B cell (primary cell): ENCODE measurements around the gene JARID2. TPM values are rescaled to one million over a fixed set of nuclear protein-coding genes. Genes with fewer than 3 reads are reported as not detected.
A peak's percentile ranks its signal among the peaks of the same experiment; 100 is the strongest.

Source experiments
- ATAC-seq: fragments of 200-7000 bp; cut with Tn5 transposase; one replicate; pipeline ENCODE4 v1.10.0; 2021; ENCODE audit warnings: low read depth, mild to moderate bottlenecking, moderate number of reproducible peaks, moderate library complexity
- CTCF ChIA-PET: fragments of 350-600 bp; sonication (Branson Sonifier 250); formaldehyde crosslinking; loops from one replicate; lab custom pipeline; 2021; ENCODE audit warnings: antibody characterized with exemption, inconsistent platforms; lab: Charles Lee
- POLR2A ChIA-PET: fragments of 350-600 bp; sonication (Branson Sonifier 250); formaldehyde crosslinking; loops from one replicate; lab custom pipeline; 2021; ENCODE audit warnings: antibody characterized with exemption; lab: Charles Lee
- DNase-seq: peaks from one replicate; pipeline ENCODE4 v3.0.0; 2013
- H2AFZ ChIP-seq: 2 replicates; pipeline ENCODE4 v1.6.1; 2012; ENCODE audit warnings: mild to moderate bottlenecking, low read depth, low read length; ENCODE audit not compliant: insufficient read depth, poor library complexity, severe bottlenecking
- H3K27ac ChIP-seq, 2 donors: 1 replicate in 1 of 2; 2 replicates in 1 of 2; pipeline ENCODE4 v1.5.1; 2012 to 2013; ENCODE audit warnings: low read length in 2 of 2, mild to moderate bottlenecking in 2 of 2, moderate library complexity in 1 of 2
- H3K27me3 ChIP-seq, 4 experiments: fragments of 200-600 bp in 1 of 4; sonication (generic) in 1 of 4; replicated peaks in 1 of 4; 1 replicate in 2 of 4; 2 replicates in 2 of 4; pipeline versions ENCODE4 v1.6.1 to v1.7.0; 2013 to 2016; ENCODE audit warnings: low read length in 3 of 4, mild to moderate bottlenecking in 2 of 4, mixed read lengths in 1 of 4, moderate library complexity in 1 of 4; ENCODE audit not compliant: insufficient read depth in 4 of 4, control insufficient read depth in 3 of 4; ENCODE audit errors: control extremely low read depth in 1 of 4
- H3K36me3 ChIP-seq, 2 experiments: replicated peaks in 1 of 2; 1 replicate in 1 of 2; 2 replicates in 1 of 2; pipeline versions ENCODE4 v1.6.1 to v1.7.1; 2013; ENCODE audit warnings: low read length in 1 of 2; ENCODE audit not compliant: insufficient read depth in 2 of 2, control insufficient read depth in 1 of 2; ENCODE audit errors: control extremely low read depth in 1 of 2, extremely low read depth in 1 of 2
- H3K4me1 ChIP-seq, 2 donors: fragments of 200-600 bp in 1 of 2; sonication (generic) in 1 of 2; 1 replicate in 1 of 2; 2 replicates in 1 of 2; pipeline versions ENCODE4 v1.5.1 to v1.6.1; 2013 to 2017; ENCODE audit warnings: low read length in 2 of 2; ENCODE audit not compliant: control insufficient read depth in 2 of 2, insufficient read depth in 2 of 2
- H3K4me2 ChIP-seq: replicated peaks from 2 replicates; pipeline ENCODE3; 2012; ENCODE audit warnings: mild to moderate bottlenecking, low read depth, low read length; ENCODE audit not compliant: poor library complexity, severe bottlenecking
- H3K4me3 ChIP-seq, 5 experiments: fragments of 200-600 bp in 1 of 5; sonication (generic) in 1 of 5; 1 replicate in 3 of 5; 2 replicates in 2 of 5; pipeline versions ENCODE4 v1.5.1 to v1.7.0; 2011 to 2016; ENCODE audit warnings: low read length in 4 of 5, mild to moderate bottlenecking in 4 of 5, low read depth in 2 of 5, control low read depth in 1 of 5, moderate library complexity in 1 of 5; ENCODE audit not compliant: insufficient read depth in 1 of 5; ENCODE audit errors: control extremely low read depth in 1 of 5, extremely low read depth in 1 of 5
- H3K79me2 ChIP-seq: fragments of 200-600 bp; sonication (generic); one replicate; pipeline ENCODE4 v1.6.0; 2016; ENCODE audit warnings: low read length; ENCODE audit not compliant: control insufficient read depth, insufficient read depth
- H3K9ac ChIP-seq: fragments of 200-600 bp; sonication (generic); 2 replicates; pipeline ENCODE4 v1.6.1; 2017; ENCODE audit warnings: mild to moderate bottlenecking, low read length, moderate library complexity
- H3K9me3 ChIP-seq, 3 donors: one replicate each; pipeline versions ENCODE4 v1.6.1 to v1.7.1; 2013; ENCODE audit warnings: low read length in 2 of 3; ENCODE audit not compliant: control insufficient read depth in 2 of 3, insufficient read depth in 1 of 3; ENCODE audit errors: control extremely low read depth in 1 of 3
- H4K20me1 ChIP-seq: 2 replicates; pipeline ENCODE4 v1.6.0; 2012; ENCODE audit warnings: mild to moderate bottlenecking, low read length; ENCODE audit not compliant: insufficient read depth, control insufficient read depth, poor library complexity, severe bottlenecking
- H3K27ac Mint-ChIP-seq: one replicate; pipeline ENCODE4 v1.8.0; 2021; ENCODE audit warnings: mixed read lengths
- H3K27me3 Mint-ChIP-seq: one replicate; pipeline ENCODE4 v1.8.0; 2021; ENCODE audit warnings: mixed read lengths
- H3K4me1 Mint-ChIP-seq: one replicate; pipeline ENCODE4 v1.8.0; 2021; ENCODE audit warnings: mixed read lengths
- H3K4me3 Mint-ChIP-seq: one replicate; pipeline ENCODE4 v1.8.0; 2021; ENCODE audit warnings: mixed read lengths
- H3K9me3 Mint-ChIP-seq: one replicate; pipeline ENCODE4 v1.8.0; 2022; ENCODE audit warnings: mixed read lengths; ENCODE audit not compliant: insufficient read depth
- EZH2 ChIP-seq: IDR thresholded peaks from 2 replicates; pipeline ENCODE4 v1.6.1; 2012; ENCODE audit warnings: borderline replicate concordance, low read depth, mild to moderate bottlenecking, moderate library complexity, low read length; ENCODE audit not compliant: insufficient read depth, poor library complexity, severe bottlenecking
- WGBS: methylation state at CpG from one replicate; pipeline ENCODE4 v1.1.5; 2013; ENCODE audit warnings: missing lambda C conversion rate; ENCODE audit not compliant: insufficient coverage; 5-methylcytosine and 5-hydroxymethylcytosine counted together
- intact Hi-C: fragments of 100-400 bp; cut with micrococcal nuclease; formaldehyde crosslinking; loops from one replicate; pipeline ENCODE4 v1.10.0; 2022
- polyA plus RNA-seq: library from polyadenylated mRNA; depleted of rRNA; stranded (reverse); fragments of >200 nt; gene quantifications from 2 replicates; pipeline ENCODE4 v1.2.3, GENCODE V29; 2012
- total RNA-seq, 2 donors: library from RNA; stranded (reverse); fragments of 120-200 nt in 1 of 2; gene quantifications; 1 replicate in 1 of 2; 2 replicates in 1 of 2; pipeline versions ENCODE4 v1.2.3 to v1.2.4, GENCODE V29; 2013 to 2022
- TF ChIP-seq, protein P1 (sequence below): fragments of 200-600 bp; IDR thresholded peaks from one replicate; pipeline ENCODE4 v1.8.0; 2022; ENCODE audit warnings: antibody characterized with exemption, mild to moderate bottlenecking

Gene JARID2
- total and polyA plus RNA-seq, 2 donors (not counting 1 experiment from before 2014, with no cell fraction given) = 11.0 to 58.1 TPM

DNA sequence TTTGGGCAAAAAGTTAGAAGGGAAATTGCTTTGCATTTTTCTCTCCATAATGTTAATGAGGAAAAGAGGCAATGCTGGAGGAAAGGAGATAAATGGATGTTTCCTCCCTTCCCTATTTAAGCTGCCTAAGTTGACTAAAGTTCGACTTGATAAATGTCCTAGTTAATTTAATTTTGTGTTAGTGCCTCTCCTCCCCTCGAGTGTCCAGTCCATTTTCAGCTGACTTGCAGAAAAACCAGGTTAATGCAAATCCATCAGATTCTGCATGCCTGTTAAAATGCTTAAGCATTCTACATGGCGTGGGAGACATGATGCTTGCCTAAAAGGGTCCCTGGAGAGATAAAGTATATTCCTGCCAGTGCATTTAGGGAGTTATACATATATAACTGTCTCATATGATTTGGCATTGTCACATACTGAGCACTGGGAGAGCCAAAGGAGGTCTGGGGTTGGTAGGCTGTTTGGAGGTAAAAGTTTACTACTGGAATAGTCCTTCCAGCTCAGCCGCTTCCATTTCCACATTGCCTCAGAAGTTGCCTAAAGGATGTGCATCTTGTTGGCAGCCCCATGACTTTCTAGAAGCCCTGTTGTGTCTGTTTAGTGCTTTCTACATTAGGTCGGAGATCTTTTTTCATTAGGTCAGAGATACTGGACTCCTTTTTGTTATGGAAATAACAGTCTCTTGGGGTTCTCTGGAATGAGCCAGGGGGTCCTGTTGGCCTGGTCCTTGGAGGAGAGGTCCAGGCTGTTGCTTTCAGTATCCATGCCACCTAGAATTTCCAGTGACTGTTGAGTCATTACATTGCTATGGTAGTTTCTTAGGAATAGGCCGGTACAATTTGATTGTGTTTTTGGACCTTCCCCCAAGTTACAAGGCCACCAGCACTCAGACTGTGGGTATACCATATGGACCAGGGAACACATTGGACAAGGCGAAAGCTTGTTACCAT, 30.4 kb downstream of the JARID2 start:
- H3K27ac Mint-ChIP-seq = no peak overlapping the region
- H3K27me3 ChIP-seq = no peaks in the 10 kb centered on the region
- H3K27me3 Mint-ChIP-seq = no peaks in the 10 kb centered on the region
- no peak overlapping the region for H3K4me3 ChIP-seq
- no peak overlapping the region for H2AFZ ChIP-seq
- H3K4me1 ChIP-seq = peaks cover 44 to 49% of the 10 kb centered on the region in 2 donors
- peaks cover 70% of the 10 kb centered on the region for H4K20me1 ChIP-seq
- no peaks in the 10 kb centered on the region for H3K9me3 ChIP-seq
- no peak overlapping the region for H3K27ac ChIP-seq
- no peak overlapping the region for H3K4me3 Mint-ChIP-seq
- no peak overlapping the region for H3K4me2 ChIP-seq
- H3K9me3 Mint-ChIP-seq = no peaks in the 10 kb centered on the region
- H3K79me2 ChIP-seq = peaks cover 100% of the 10 kb centered on the region
- no peak overlapping the region for H3K9ac ChIP-seq
- ChIA-PET CTCF (interaction anchor here (1.7 kb wide), 1 partner anchor 22 kb away, joined by 4 read pairs; no protein-coding TSS in a partner anchor), POLR2A (no interaction called here)
- H3K36me3 ChIP-seq = no peaks in the 10 kb centered on the region
- H3K4me1 Mint-ChIP-seq = peaks cover 83% of the 10 kb centered on the region
- 100% methylated on average over 2 of the region's 7 CpGs for WGBS
- intact Hi-C loops = no loop called here
- ATAC-seq (no peak), DNase-seq (no peak)
- TF ChIP-seq, protein P1, sequence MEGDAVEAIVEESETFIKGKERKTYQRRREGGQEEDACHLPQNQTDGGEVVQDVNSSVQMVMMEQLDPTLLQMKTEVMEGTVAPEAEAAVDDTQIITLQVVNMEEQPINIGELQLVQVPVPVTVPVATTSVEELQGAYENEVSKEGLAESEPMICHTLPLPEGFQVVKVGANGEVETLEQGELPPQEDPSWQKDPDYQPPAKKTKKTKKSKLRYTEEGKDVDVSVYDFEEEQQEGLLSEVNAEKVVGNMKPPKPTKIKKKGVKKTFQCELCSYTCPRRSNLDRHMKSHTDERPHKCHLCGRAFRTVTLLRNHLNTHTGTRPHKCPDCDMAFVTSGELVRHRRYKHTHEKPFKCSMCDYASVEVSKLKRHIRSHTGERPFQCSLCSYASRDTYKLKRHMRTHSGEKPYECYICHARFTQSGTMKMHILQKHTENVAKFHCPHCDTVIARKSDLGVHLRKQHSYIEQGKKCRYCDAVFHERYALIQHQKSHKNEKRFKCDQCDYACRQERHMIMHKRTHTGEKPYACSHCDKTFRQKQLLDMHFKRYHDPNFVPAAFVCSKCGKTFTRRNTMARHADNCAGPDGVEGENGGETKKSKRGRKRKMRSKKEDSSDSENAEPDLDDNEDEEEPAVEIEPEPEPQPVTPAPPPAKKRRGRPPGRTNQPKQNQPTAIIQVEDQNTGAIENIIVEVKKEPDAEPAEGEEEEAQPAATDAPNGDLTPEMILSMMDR = no peak
- no peak for TF ChIP-seq EZH2

DNA sequence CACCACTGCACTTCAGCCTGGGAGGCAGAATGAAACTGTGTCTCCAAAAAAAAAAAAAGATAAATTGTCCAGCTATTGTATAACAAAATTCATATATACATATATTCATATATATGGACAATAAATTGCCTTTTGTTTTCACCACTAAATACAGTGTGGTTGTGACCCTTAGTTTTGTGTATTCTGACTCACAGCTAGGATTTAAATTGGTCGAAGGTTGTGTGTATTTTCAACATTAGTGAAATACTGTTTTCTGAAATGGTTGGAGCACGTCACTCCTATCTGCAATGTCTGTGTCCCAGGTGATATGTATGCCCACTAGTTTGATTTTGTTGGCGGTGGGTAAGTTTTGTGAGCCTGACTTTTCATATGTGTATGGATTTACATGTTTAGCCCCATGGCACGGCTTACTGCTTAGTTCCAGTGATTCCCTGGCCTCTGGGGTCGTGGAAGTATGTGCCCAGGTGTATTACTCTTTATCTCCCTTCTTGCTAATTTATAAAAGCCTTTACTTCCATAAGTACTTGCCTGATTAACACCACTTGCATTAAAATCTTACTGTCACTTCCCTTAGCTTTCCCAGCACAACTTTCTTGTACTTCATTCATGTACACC, 33.3 kb downstream of the JARID2 start:
- H2AFZ ChIP-seq = no peak overlapping the region
- ATAC-seq (no peak), DNase-seq (no peak)
- no peak overlapping the region for H3K27ac ChIP-seq
- H3K4me3 ChIP-seq = no peak overlapping the region
- intact Hi-C loops = no loop called here
- no peak overlapping the region for H3K9ac ChIP-seq
- POLR2A ChIA-PET = no interaction called here
- peaks cover 84% of the 10 kb centered on the region for H4K20me1 ChIP-seq
- H3K27me3 ChIP-seq = no peaks in the 10 kb centered on the region
- TF ChIP-seq EZH2 = no peak
- H3K79me2 ChIP-seq = peaks cover 100% of the 10 kb centered on the region
- Mint-ChIP-seq H3K4me3 (peak overlapping the region; percentile 2), H3K9me3 (no peaks in the 10 kb centered on the region), H3K27me3 (no peaks in the 10 kb centered on the region), H3K27ac (no peak overlapping the region), H3K4me1 (peaks cover 79% of the 10 kb centered on the region)
- CTCF ChIA-PET = interaction anchor here (0.7 kb wide), 1 partner anchor 48 kb away, joined by 3 read pairs; no protein-coding TSS in a partner anchor
- WGBS = 100% methylated on average over 2 of the region's 5 CpGs
- H3K4me1 ChIP-seq = peaks cover 49 to 50% of the 10 kb centered on the region in 2 donors
- H3K9me3 ChIP-seq = no peaks in the 10 kb centered on the region
- H3K36me3 ChIP-seq = no peaks in the 10 kb centered on the region
- H3K4me2 ChIP-seq = no peak overlapping the region
